ENCODE data around the gene COA4. TPM values are rescaled to one million over a fixed set of nuclear protein-coding genes. Genes with fewer than 3 reads are reported as not detected.
"Not testable (repeated sequence)": the region's sequence is repeated elsewhere in the genome, so short reads cannot be mapped to it uniquely, and the experiment has no call there.

COA4 gene
- total RNA-seq, 2 experiments from 2014 or later: 87.8 to 94.2 TPM

- CTCF ChIA-PET: no interaction called here
- DNase-seq: no peak
- H3K4me3 Mint-ChIP-seq: no peak overlapping the region
- no peaks in the 10 kb centered on the region for H3K27me3 Mint-ChIP-seq (ENCODE audit: low read depth)
- intact Hi-C loops (cut with micrococcal nuclease): no loop called here
- peaks cover 11% of the 10 kb centered on the region for H3K4me1 Mint-ChIP-seq (ENCODE audit: low read depth)
- peaks cover 18% of the 10 kb centered on the region for H3K36me3 Mint-ChIP-seq (ENCODE audit: low read depth)
- H3K27ac Mint-ChIP-seq: no peak overlapping the region
- H3K9me3 Mint-ChIP-seq: no peaks in the 10 kb centered on the region
Observed at GRCh38 chr11:73888244-73888643, 11.6 kb upstream of the COA4 start.

DNA sequence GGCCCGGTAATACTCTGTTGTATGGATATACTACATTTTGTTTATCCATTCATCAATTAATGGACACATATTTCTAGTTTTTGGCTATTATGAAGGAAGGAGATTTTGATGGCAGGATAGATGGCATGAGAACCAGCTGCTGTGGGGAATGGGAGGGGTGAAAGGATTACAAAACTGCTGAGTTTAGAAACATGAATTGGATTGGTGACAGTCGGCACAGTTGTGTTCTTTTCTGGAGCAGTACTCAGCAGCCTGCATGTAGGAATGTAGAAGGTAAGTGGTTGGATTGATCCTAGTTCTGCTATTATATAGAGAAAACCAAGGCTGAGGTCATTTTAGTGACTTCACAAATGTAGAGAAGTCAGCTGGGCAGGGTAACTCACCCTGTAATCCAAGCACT, 7.2 kb upstream of the COA4 start:
- no peaks in the 10 kb centered on the region for H3K9me3 Mint-ChIP-seq
- H3K27me3 Mint-ChIP-seq (ENCODE audit: low read depth): no peaks in the 10 kb centered on the region
- no peak for DNase-seq
- no peak overlapping the region for H3K27ac Mint-ChIP-seq
- intact Hi-C loops (cut with micrococcal nuclease): no loop called here
- H3K36me3 Mint-ChIP-seq (ENCODE audit: low read depth): peaks cover 12% of the 10 kb centered on the region
- no peak overlapping the region for H3K4me3 Mint-ChIP-seq
- H3K4me1 Mint-ChIP-seq (ENCODE audit: low read depth): peaks cover 10% of the 10 kb centered on the region
- CTCF ChIA-PET: interaction anchor here (0.7 kb wide), 1 partner anchor 189 kb away, joined by 3 read pairs; no protein-coding TSS in a partner anchor

DNA sequence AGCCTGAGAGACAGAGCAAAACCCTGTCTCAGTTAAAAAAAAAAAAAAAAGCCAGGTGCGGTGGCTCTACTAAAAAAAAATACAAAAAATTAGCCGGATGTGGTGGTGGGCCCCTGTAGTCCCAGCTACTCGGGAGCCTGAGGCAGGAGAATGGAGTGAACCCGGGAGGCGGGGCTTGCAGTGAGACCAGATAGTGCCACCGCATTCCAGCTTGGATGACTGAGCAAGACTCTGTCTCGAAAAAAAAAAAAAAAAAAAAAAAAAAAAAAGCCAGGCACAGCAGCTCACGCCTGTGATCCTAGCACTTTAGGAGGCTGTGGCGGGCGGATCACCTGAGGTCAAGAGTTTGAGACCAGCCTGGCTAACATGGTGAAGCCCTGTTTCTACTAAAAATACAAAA, 3.8 kb upstream of the COA4 start:
- H3K4me3 Mint-ChIP-seq; H3K9me3 Mint-ChIP-seq; H3K27ac Mint-ChIP-seq; DNase-seq; CTCF ChIA-PET; H3K27me3 Mint-ChIP-seq (ENCODE audit: low read depth); intact Hi-C loops (cut with micrococcal nuclease): not testable (repeated sequence)
- Mint-ChIP-seq H3K36me3 (ENCODE audit: low read depth) (peaks cover 10% of the 10 kb centered on the region), H3K4me1 (ENCODE audit: low read depth) (peaks cover 22% of the 10 kb centered on the region)

- H3K4me3 Mint-ChIP-seq: no peak overlapping the region
- H3K27me3 Mint-ChIP-seq (ENCODE audit: low read depth): no peaks in the 10 kb centered on the region
- intact Hi-C loops (cut with micrococcal nuclease): loop anchor here (5.0 kb wide), 1 partner anchor 501 kb away; the partner anchor contains the start of gene RELT
- H3K36me3 Mint-ChIP-seq (ENCODE audit: low read depth): peaks cover 21% of the 10 kb centered on the region
- no peaks in the 10 kb centered on the region for H3K9me3 Mint-ChIP-seq
- H3K27ac Mint-ChIP-seq: no peak overlapping the region
- no peak for DNase-seq
- H3K4me1 Mint-ChIP-seq (ENCODE audit: low read depth): peaks cover 36% of the 10 kb centered on the region
- CTCF ChIA-PET: interaction anchor here (1.9 kb wide), 1 partner anchor 253 kb away, joined by 8 read pairs; no protein-coding TSS in a partner anchor
Observed at GRCh38 chr11:73878771-73879170, 2.1 kb upstream of the COA4 start.

DNA sequence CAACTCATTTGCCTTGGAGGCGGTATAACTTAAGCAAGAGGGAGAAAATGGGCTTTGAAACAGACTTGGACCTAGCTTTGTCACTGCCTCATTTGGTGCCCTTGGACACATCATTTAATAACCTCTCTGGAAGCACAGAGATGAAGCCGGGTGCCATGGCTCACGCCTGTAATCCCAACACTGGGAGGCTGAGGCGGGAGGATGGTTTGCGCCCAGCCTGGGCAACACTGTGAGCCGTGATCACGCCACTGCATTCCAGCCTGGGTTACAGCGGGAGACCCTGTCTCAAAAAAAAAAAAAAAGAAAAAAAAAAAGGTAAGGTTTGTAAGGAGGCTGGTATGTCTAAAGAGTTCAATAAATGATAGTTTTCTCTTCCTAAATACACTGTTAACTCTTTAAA, 806 bp downstream of the COA4 start:
- CTCF ChIA-PET: no interaction called here
- H3K4me3 Mint-ChIP-seq: peak overlapping the region; percentile 95
- peaks cover 42% of the 10 kb centered on the region for H3K4me1 Mint-ChIP-seq (ENCODE audit: low read depth)
- no peaks in the 10 kb centered on the region for H3K9me3 Mint-ChIP-seq
- no peak for DNase-seq
- H3K27ac Mint-ChIP-seq: peak overlapping the region; percentile 92
- H3K27me3 Mint-ChIP-seq (ENCODE audit: low read depth): no peaks in the 10 kb centered on the region
- intact Hi-C loops (cut with micrococcal nuclease): loop anchor here (1.0 to 5.0 kb wide), 8 partner anchors 88 to 617 kb away; partner anchors contain the start of genes FAM168A, LIPT2, RAB6A and RELT
- peaks cover 36% of the 10 kb centered on the region for H3K36me3 Mint-ChIP-seq (ENCODE audit: low read depth)

DNA sequence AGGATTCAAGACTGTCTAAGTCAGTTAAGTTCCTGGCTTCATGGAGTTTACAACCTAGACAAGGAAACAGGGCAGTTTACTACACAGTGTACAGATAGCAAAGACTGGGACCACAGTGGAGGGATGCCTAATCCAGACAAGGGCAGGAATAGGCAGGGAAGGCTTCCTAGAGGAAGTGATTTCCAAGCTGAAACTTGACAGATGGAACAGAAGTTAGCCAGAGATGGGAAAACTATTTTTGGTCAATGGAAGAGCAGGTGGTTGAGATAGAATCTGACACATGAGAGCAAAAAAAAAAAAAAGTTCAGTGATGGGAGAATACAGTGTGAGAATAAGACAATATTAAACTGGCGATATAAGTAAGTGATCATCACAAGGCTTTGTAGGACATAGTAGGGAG, 1.3 kb downstream of the COA4 start:
- DNase-seq: no peak
- no peaks in the 10 kb centered on the region for H3K27me3 Mint-ChIP-seq (ENCODE audit: low read depth)
- CTCF ChIA-PET: no interaction called here
- H3K36me3 Mint-ChIP-seq (ENCODE audit: low read depth): peaks cover 37% of the 10 kb centered on the region
- H3K4me3 Mint-ChIP-seq: peak overlapping the region; percentile 95
- intact Hi-C loops (cut with micrococcal nuclease): loop anchor here (5.0 kb wide), 1 partner anchor 498 kb away; the partner anchor contains the start of gene RELT
- no peaks in the 10 kb centered on the region for H3K9me3 Mint-ChIP-seq
- peaks cover 42% of the 10 kb centered on the region for H3K4me1 Mint-ChIP-seq (ENCODE audit: low read depth)
- peak overlapping the region; percentile 92 for H3K27ac Mint-ChIP-seq

DNA sequence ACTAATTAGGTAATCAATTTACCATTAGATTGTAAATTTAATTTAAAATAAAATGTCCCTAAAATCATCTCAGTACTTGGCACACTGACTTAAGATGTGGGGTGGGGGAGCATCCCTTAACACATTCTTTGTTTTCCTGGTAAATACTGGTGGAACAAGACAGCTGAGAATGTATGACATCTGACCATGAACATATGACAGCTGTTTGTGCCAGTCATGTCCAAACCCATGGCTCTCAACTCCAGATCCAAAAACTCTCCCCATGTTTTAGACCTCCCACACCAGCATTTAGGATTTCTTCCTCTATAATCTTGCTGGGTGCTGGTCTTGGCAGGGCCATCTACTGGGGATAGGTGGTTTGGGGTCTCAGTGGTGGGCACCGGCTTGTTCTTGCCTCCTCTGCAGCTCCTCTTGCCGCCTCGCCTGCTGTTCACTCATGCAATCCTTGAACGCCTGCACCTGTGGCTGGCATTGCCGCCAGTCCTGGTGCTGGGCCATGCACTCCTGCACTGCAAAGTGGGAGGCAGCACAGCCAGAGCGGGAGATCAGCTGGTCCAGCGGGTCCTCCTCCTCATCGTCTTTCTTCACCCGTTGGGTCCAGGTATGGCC, 3.8 kb downstream of the COA4 start:
- Mint-ChIP-seq H3K4me1 (ENCODE audit: low read depth) (peaks cover 35% of the 10 kb centered on the region), H3K4me3 (no peak overlapping the region), H3K9me3 (no peaks in the 10 kb centered on the region), H3K27me3 (ENCODE audit: low read depth) (no peaks in the 10 kb centered on the region), H3K27ac (no peak overlapping the region), H3K36me3 (ENCODE audit: low read depth) (peaks cover 39% of the 10 kb centered on the region)
- CTCF ChIA-PET: interaction anchor here (0.6 kb wide), 1 partner anchor 470 kb away, joined by 4 read pairs; no protein-coding TSS in a partner anchor
- no peak for DNase-seq
- intact Hi-C loops (cut with micrococcal nuclease): no loop called here

DNA sequence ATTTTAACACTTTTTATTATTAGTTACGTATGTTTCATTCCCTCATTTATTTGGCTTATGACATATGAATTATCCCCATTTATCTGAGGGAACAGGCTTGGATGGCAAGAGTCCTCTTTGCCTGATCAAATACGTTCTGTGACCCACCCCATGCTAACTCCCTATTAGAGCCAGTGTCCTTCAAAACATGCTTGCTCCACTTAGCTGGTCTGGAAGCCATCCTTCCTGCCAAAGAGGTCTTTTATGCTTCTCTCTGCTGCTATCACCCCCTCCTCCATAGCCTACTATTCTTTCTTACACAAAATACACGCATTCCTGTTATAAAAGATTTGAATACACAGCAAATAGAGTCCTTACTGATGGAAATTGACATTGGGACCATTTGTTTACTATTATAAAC, 6.4 kb downstream of the COA4 start:
- intact Hi-C loops (cut with micrococcal nuclease): no loop called here
- peaks cover 29% of the 10 kb centered on the region for H3K36me3 Mint-ChIP-seq (ENCODE audit: low read depth)
- peaks cover 22% of the 10 kb centered on the region for H3K4me1 Mint-ChIP-seq (ENCODE audit: low read depth)
- peak overlapping the region; percentile 8 for H3K27ac Mint-ChIP-seq
- H3K9me3 Mint-ChIP-seq: no peaks in the 10 kb centered on the region
- CTCF ChIA-PET: no interaction called here
- no peaks in the 10 kb centered on the region for H3K27me3 Mint-ChIP-seq (ENCODE audit: low read depth)
- DNase-seq: no peak
- H3K4me3 Mint-ChIP-seq: no peak overlapping the region

GRCh38 chr11:73869332-73869949, 7.2 kb downstream of the COA4 start:
- Mint-ChIP-seq H3K4me1 (ENCODE audit: low read depth) (peaks cover 14% of the 10 kb centered on the region), H3K4me3 (no peak overlapping the region), H3K36me3 (ENCODE audit: low read depth) (peaks cover 25% of the 10 kb centered on the region), H3K9me3 (no peaks in the 10 kb centered on the region), H3K27me3 (ENCODE audit: low read depth) (no peaks in the 10 kb centered on the region), H3K27ac (no peak overlapping the region)
- DNase-seq: no peak
- intact Hi-C loops (cut with micrococcal nuclease): no loop called here
- CTCF ChIA-PET: no interaction called here

DNA sequence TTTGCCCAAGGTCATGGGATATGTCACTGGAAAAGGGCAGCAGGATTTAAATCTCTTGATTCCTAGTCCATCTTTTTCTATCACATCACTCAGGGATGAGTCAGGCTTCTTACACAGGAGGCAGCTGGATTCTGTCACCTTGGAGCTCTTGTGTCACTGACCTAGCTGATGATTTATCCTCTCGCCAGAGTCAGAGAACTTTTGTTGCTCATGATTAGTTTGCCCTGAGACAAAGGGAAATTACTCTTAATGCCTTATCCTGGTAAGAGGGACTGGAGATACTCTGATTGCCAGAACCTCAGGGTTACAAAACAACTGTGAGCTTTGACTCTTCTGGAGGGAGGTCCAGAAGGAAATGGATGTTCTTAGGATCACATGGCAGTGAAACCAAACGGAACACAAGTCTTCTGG, 10.1 kb downstream of the COA4 start:
- Mint-ChIP-seq H3K27me3 (ENCODE audit: low read depth) (no peaks in the 10 kb centered on the region), H3K4me1 (ENCODE audit: low read depth) (peaks cover 2% of the 10 kb centered on the region), H3K27ac (no peak overlapping the region), H3K36me3 (ENCODE audit: low read depth) (peaks cover 8% of the 10 kb centered on the region), H3K4me3 (no peak overlapping the region), H3K9me3 (no peaks in the 10 kb centered on the region)
- intact Hi-C loops (cut with micrococcal nuclease): no loop called here
- DNase-seq: no peak
- CTCF ChIA-PET: interaction anchor here (0.7 kb wide), 1 partner anchor 11 kb away, joined by 3 read pairs; the partner anchor contains the start of genes COA4 and PAAF1

DNA sequence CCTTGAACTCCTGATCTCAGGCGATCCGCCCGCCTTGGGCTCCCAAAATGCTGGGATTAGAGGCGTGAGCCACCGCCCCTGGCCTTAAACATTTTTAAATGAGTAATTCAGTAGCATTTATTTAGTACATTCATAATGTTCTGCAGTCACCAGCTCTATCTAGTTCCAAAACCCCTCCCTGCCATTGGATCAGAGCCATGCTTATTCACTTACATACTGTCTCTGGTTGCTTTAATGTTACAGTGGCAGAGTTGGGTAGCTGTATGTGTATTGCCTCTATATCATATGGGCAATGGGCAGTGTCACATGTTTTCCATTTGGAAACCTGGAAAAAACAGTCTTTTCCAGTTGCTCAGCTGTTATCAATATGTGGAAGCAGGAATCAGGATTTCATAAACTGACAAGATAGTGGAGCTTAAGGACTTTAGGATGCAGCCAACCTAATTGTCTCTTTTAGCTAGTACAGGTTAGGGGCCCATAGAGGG, 10.5 kb downstream of the COA4 start:
- H3K27ac Mint-ChIP-seq: no peak overlapping the region
- no peak for DNase-seq
- peaks cover 9% of the 10 kb centered on the region for H3K36me3 Mint-ChIP-seq (ENCODE audit: low read depth)
- no peaks in the 10 kb centered on the region for H3K9me3 Mint-ChIP-seq
- intact Hi-C loops (cut with micrococcal nuclease): no loop called here
- peaks cover 2% of the 10 kb centered on the region for H3K4me1 Mint-ChIP-seq (ENCODE audit: low read depth)
- CTCF ChIA-PET: interaction anchor here (0.7 kb wide), 1 partner anchor 11 kb away, joined by 3 read pairs; the partner anchor contains the start of genes COA4 and PAAF1
- H3K4me3 Mint-ChIP-seq: no peak overlapping the region
- H3K27me3 Mint-ChIP-seq (ENCODE audit: low read depth): no peaks in the 10 kb centered on the region

- no peak for DNase-seq
- no peaks in the 10 kb centered on the region for H3K9me3 Mint-ChIP-seq
- no peaks in the 10 kb centered on the region for H3K4me1 Mint-ChIP-seq (ENCODE audit: low read depth)
- intact Hi-C loops (cut with micrococcal nuclease): no loop called here
- H3K27me3 Mint-ChIP-seq (ENCODE audit: low read depth): no peaks in the 10 kb centered on the region
- H3K36me3 Mint-ChIP-seq (ENCODE audit: low read depth): peaks cover 16% of the 10 kb centered on the region
- H3K27ac Mint-ChIP-seq: no peak overlapping the region
- no peak overlapping the region for H3K4me3 Mint-ChIP-seq
- CTCF ChIA-PET: interaction anchor here (1.5 kb wide), 1 partner anchor 115 kb away, joined by 3 read pairs; no protein-coding TSS in a partner anchor
Observed at GRCh38 chr11:73862986-73863385, 13.7 kb downstream of the COA4 start.

DNA sequence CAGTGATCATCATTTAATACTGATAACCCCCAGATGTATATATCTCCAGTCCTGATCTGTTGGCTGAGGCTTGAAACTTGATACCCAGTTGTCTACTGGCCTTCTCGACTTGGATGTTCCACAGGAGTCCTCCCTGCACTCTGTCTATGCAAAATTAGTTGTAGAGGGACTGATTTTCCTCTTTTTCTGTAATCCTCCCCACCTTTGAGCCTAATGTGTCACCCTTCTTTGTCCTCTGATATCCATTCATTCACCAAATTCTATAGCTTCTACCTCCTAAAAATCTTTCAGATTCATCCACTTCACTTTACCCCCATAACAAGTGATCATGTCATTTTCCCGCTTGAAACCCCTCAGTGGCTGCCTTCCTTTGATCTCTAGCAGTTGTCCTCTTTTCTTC, 16.4 kb downstream of the COA4 start:
- no peaks in the 10 kb centered on the region for H3K9me3 Mint-ChIP-seq

More for the DNA sequence above, 16.4 kb downstream of the COA4 start:
- no peak for DNase-seq
- intact Hi-C loops (cut with micrococcal nuclease): no loop called here
- no peak overlapping the region for H3K4me3 Mint-ChIP-seq
- CTCF ChIA-PET: no interaction called here
- H3K36me3 Mint-ChIP-seq (ENCODE audit: low read depth): peaks cover 22% of the 10 kb centered on the region
- no peaks in the 10 kb centered on the region for H3K27me3 Mint-ChIP-seq (ENCODE audit: low read depth)
- no peak overlapping the region for H3K27ac Mint-ChIP-seq
- no peaks in the 10 kb centered on the region for H3K4me1 Mint-ChIP-seq (ENCODE audit: low read depth)
